Right ventricle myocardium inferior (tissue), 1 donor: ENCODE data around the gene PYGB. TPM values are rescaled to one million over a fixed set of nuclear protein-coding genes. Genes with fewer than 3 reads are reported as not detected.
A peak's percentile ranks its signal among the peaks of the same experiment; 100 is the strongest.
"Not testable (repeated sequence)": the region's sequence is repeated elsewhere in the genome, so short reads cannot be mapped to it uniquely, and the experiment has no call there.

Experiments used
- ATAC-seq: fragments of 200-7000 bp; cut with Tn5 transposase; one replicate; pipeline ENCODE4 v1.9.1; 2020; ENCODE audit warnings: mild to moderate bottlenecking, moderate library complexity
- DNase-seq: peaks from one replicate; pipeline ENCODE4 v3.0.0; 2021; ENCODE audit errors: missing footprints
- intact Hi-C: fragments of 100-400 bp; cut with DNase I; formaldehyde crosslinking; loops from one replicate; pipeline ENCODE4 v1.11.0; 2022
- total RNA-seq: library from RNA; stranded (reverse); fragmentation: NEBNext Ultra II Directional; extraction: Animal tissue kit (Norgen Biotek cat#: 25700); gene quantifications from one replicate; pipeline ENCODE4 v1.2.1, GENCODE V29; 2021
- donor health status: DM: no; HTN: yes; CAD: no; lungs with severe emphysema.

PYGB gene
- total RNA-seq, 1 donor from 2014 or later = 174 TPM

DNA sequence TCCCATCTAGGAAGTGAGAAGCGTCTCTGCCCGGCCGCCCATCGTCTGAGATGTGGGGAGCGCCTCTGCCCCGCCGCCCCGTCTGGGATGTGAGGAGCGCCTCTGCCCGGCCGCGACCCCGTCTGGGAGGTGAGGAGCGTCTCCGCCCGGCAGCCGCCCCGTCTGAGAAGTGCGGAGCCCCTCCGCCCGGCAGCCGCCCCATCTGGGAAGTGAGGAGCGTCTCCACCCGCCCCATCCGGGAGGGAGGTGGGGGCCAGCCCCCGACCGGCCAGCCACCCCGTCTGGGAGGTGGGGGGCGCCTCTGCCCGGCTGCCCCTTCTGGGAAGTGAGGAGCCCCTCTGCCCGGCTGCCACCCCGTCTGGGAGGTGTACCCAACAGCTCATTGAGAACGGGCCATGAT lies 64.8 kb downstream of the PYGB start:
- not testable (repeated sequence) for DNase-seq, ATAC-seq

DNA sequence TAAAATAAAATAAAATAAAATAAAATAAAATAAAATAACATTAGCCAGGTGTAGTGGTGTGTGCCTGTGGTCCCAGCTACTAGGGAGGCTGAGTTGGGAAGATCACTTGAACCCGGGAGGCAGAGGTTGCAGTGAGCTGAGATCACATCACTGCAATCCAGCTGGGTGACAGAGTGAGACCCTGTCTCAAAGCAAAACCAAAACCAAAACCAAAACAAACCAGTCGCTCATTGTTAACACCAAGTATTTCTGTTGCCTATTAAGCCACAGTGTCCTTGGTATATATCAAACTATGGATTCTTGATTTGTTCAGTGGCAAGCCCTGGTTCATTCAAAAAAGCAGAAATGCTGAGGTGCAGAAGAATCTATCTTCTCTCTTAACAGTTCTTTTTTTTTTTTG lies 65.7 kb downstream of the PYGB start:
- intact Hi-C loops = no loop called here
- ATAC-seq (no peak), DNase-seq (no peak)

More for the DNA sequence above, 64.8 kb downstream of the PYGB start:
- intact Hi-C loops = not testable (repeated sequence)

GRCh38 chr20:25314497-25315417 lies 66.9 kb downstream of the PYGB start:
- ATAC-seq (no peak), DNase-seq (no peak)
- intact Hi-C loops = no loop called here

- ATAC-seq (no peak), DNase-seq (no peak)
- intact Hi-C loops = no loop called here
These were observed 67.7 kb downstream of the PYGB start for GRCh38 chr20:25315418-25316210.

- no peak for DNase-seq
- ATAC-seq = no peak
- intact Hi-C loops = no loop called here
These were observed 68.8 kb downstream of the PYGB start for GRCh38 chr20:25316506-25317190.

DNA sequence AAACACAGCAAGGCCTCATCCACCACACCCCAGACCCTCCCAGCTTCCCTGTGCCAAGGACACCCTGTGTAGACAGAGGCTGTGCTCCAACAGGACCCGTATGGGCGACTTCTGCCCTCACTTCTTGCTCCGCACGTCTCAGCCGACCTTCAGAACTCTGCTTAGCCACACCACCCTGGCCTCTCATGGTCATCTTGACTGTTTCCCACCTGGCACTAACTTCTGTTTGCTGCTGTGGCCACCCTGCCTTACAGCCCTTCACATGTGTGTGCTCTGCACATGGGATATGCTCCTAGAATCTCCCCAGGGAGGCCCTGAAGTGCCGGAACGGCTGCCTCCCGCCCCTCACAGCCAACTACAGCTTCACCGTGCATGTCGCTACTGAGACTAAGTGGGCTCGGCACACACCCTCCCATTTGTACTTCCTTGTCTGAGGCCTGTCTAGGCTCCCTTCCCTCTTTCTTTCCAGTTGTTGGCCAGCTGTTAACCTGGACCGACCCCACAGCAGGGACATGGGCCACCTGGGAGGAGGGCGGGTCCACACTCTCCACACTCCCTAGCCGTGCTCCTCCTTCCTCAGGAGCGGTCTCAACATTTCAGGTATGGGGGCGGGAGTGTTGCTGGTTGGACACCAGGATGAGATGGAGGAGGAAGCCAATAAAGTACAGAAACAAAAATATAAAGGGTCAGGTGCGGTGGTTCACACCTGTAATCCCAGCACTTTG lies 69.6 kb downstream of the PYGB start:
- intact Hi-C loops = no loop called here
- no peak for DNase-seq
- no peak for ATAC-seq

DNA sequence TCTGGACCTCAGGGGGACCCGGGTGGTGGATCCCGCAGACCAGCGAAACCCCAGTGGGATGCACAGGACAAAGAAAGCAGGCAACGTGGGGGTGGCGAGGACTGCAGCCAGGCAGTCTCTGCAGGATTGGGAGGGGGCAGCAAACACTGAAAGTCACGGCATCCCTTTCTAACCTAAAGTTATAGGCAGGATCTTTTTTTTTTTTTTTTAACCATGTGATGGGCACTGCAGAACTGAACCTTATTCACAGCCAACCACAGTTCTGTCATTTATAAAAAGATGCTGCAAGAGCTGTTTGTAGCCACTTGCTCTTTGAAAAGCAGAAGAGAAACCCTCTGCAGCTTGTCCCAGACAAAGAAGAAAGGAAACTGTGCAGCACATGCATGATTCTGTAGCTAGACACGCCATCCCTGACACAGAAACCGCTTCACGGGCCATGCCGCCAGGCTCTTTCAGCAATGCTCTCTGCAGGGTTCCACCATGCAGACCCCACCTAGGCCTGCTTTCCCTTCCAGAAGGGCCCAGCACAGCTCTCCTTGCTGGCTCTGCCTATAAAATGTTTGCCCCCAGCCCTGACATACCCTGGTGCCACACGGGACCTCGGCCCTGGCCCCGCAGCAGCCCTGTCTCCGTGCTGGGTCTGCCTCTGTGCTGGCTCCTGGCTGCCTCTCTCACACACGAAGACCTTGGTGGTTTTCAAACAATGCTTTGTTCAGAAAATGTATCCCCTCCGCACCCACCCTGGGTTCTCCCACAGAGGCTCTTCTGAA lies 70.8 kb downstream of the PYGB start:
- intact Hi-C loops = no loop called here

DNA sequence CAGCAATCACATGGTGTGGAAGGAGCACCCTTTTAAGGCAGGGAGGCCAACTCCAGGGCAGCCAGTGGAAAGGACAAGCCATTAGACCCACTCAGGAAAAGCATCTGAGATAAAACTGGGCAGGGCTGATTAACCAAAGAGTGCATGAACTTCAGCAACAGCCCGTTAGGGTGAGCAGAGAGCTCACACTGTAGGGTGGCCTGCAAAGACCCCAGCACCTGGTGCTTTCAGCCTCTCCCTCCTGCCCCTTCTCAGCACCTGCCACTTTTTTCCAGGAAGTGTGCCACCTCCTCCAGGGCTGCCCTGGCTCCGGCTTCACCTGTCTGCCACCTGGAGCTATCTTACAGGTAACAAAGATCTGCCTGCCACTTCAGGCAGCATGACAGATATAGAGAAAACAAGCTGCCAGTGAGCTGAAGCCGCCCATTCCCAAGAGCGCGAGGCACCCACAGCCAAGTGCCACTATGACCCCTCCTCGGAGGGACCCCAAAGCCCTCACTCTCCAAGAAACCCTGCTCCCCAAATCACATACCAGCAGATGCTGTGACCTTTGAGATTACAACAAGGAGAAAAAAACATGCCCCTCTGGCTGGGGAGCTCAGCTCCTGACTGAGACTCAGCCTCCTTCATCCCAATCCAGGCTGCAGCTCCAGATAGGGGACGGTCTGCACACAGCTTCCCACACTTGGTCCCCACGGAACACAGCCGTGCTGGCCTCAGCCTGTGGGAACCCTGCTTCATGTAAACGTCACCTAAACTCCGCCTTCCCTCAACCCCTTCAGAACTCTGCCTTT lies 71.6 kb downstream of the PYGB start:
- DNase-seq = no peak
- peak; percentile 33 for ATAC-seq
- intact Hi-C loops = no loop called here

More for the DNA sequence above, 70.8 kb downstream of the PYGB start:
- ATAC-seq (peak; percentile 27), DNase-seq (no peak)

- DNase-seq (no peak), ATAC-seq (no peak)
- intact Hi-C loops = no loop called here
These were observed 72.3 kb downstream of the PYGB start for GRCh38 chr20:25320035-25320800.

DNA sequence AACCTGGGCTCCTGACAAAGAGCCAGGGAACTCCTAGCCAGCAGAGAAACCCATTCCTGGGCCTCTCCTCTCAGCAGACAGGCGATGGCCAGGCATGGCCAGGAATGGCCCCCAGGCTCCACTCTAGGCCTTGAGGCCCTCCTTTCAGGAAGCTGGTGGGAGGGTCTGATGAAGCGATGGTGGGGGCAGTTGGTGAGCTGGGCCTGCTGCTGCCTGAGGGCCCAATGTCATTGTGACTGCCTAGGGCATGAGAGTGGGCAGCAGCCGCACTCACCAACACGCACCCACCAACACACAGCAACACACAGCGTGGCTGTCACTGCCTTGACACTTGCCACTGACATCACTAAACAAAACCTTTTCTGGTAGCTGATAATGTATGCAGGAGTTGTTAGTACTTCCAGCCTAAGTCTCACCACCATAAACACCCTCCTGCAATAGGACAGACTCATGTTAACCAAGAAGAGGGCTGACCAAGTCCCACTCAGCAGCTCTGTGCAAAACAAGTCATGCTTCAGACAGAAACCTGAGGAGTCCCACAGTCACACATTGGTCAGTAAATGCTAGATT lies 73.5 kb downstream of the PYGB start:
- DNase-seq (no peak), ATAC-seq (no peak)
- intact Hi-C loops = no loop called here

GRCh38 chr20:25321991-25322390 lies 74.1 kb downstream of the PYGB start:
- intact Hi-C loops = no loop called here
- no peak for DNase-seq
- ATAC-seq = no peak

- intact Hi-C loops = no loop called here
- DNase-seq (no peak), ATAC-seq (no peak)
These were observed 75.8 kb downstream of the PYGB start for GRCh38 chr20:25323496-25324246.

DNA sequence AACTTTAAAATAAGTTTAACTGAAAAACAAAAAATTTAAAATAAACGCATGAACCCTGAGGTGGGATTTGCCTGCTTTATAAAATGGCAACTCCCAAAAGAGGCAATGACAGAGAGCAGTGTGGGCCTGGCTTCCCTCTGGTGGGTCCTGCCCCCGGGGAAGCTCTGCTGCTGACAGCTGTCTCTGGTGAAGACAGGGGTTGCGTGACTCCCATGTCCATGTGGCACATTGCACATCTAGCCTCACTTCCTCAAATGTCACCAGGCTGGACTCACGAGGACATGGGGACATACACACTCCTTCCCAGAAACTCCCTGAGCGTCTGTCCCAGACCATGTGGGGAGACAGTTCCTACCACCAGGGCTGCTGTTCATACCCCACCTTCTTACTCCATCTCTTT lies 76.5 kb downstream of the PYGB start:
- intact Hi-C loops = no loop called here

GRCh38 chr20:25325073-25325472 lies 77.2 kb downstream of the PYGB start:
- intact Hi-C loops = no loop called here
- ATAC-seq = no peak

More for the DNA sequence above, 76.5 kb downstream of the PYGB start:
- peak; percentile 78 for ATAC-seq
- DNase-seq = no peak

GRCh38 chr20:25325997-25326396 lies 78.1 kb downstream of the PYGB start:
- DNase-seq (no peak), ATAC-seq (no peak)
- intact Hi-C loops = no loop called here

More at GRCh38 chr20:25325073-25325472, 77.2 kb downstream of the PYGB start:
- DNase-seq = no peak
